Erythroblast (primary cell): Measurements from ENCODE around the gene SNRNP70.
"Not testable (repeated sequence)": the region's sequence is repeated elsewhere in the genome, so short reads cannot be mapped to it uniquely, and the experiment has no call there.

Source experiments
- GATA1 ChIP-seq: IDR thresholded peaks from 2 replicates; pipeline ENCODE4 v1.6.1; 2011; ENCODE audit warnings: low read depth, mild to moderate bottlenecking, control low read depth, low read length, moderate library complexity
- POLR2A ChIP-seq: IDR thresholded peaks from 2 replicates; pipeline ENCODE4 v1.6.1; 2011; ENCODE audit warnings: mild to moderate bottlenecking, low read length

DNA sequence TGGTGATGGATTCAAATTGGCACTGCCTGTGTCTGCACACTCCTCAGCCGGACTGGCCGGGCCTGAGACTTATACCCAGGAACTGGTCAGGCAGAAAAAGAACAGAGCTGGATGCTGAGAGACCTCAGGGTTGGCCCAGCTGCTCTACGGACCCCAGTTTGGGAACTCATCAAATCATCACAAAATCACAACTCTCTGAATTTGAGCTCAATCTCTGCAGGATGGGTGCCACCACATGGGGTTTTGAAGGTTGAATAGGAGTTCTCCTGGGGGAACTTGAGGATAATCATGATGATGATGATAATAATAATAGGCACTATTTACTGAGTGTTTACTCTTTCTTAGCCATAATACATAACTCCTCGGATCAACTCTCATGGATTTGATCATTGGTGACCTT is 42.6 kb upstream of the SNRNP70 start:
- TF ChIP-seq POLR2A, GATA1: not testable (repeated sequence)
